Transverse colon (tissue), 4 donors: Measurements from ENCODE around the gene HSD11B1. TPM values are rescaled to one million over a fixed set of nuclear protein-coding genes. Genes with fewer than 3 reads are reported as not detected.

Source experiments
- DNase-seq: peaks from one replicate; pipeline ENCODE4 v3.0.0-alpha.2; 2019
- H3K27ac ChIP-seq, 4 donors: fragments of 200-600 bp; sonication (generic); 2 replicates each; pipeline ENCODE4 v1.5.1; 2016 to 2018; ENCODE audit warnings: inconsistent platforms in 4 of 4
- H3K27me3 ChIP-seq: fragments of 200-600 bp; sonication (generic); 2 replicates; pipeline ENCODE4 v1.5.1; 2017; ENCODE audit warnings: inconsistent platforms
- H3K36me3 ChIP-seq, 4 donors: fragments of 200-600 bp; sonication (generic); 2 replicates each; pipeline ENCODE4 v1.5.1; 2017 to 2019; ENCODE audit warnings: inconsistent platforms in 4 of 4
- H3K4me1 ChIP-seq, 4 donors: fragments of 200-600 bp; sonication (generic); 2 replicates each; pipeline ENCODE4 v1.5.1; 2017 to 2020; ENCODE audit warnings: inconsistent platforms in 4 of 4
- H3K4me3 ChIP-seq, 4 donors: fragments of 200-600 bp; sonication (generic); 1 replicate in 1 of 4; 2 replicates in 3 of 4; pipeline versions ENCODE4 v1.5.1 to v1.6.1; 2017 to 2019; ENCODE audit warnings: inconsistent platforms in 4 of 4
- H3K9me3 ChIP-seq, 2 donors: fragments of 200-600 bp; sonication (generic); 2 replicates each; pipeline ENCODE4 v1.5.1; 2017 to 2019; ENCODE audit warnings: inconsistent platforms in 2 of 2
- CTCF ChIP-seq, 5 experiments: fragments of 200-600 bp in 3 of 5; fragments of 450-650 bp in 2 of 5; sonication (generic) in 3 of 5; IDR thresholded peaks; 1 replicate in 2 of 5; 2 replicates in 3 of 5; pipeline ENCODE4 v1.5.1; 2016 to 2017; ENCODE audit warnings: antibody characterized with exemption in 5 of 5, inconsistent platforms in 3 of 5, mild to moderate bottlenecking in 2 of 5, moderate library complexity in 1 of 5
- EP300 ChIP-seq: sonication (generic); formaldehyde crosslinking; IDR thresholded peaks from one replicate; pipeline ENCODE4 v1.6.1; 2017; ENCODE audit warnings: antibody characterized with exemption, low read depth
- POLR2A ChIP-seq: fragments of 450-650 bp; IDR thresholded peaks from one replicate; pipeline ENCODE4 v1.6.1; 2016; ENCODE audit warnings: antibody characterized with exemption, mild to moderate bottlenecking, moderate library complexity
- POLR2AphosphoS5 ChIP-seq, 3 donors: sonication (generic); formaldehyde crosslinking; IDR thresholded peaks; one replicate each; pipeline ENCODE4 v1.6.1; 2016; ENCODE audit warnings: antibody characterized with exemption in 3 of 3
- WGBS, 2 donors: methylation state at CpG; one replicate each; pipeline ENCODE4 v1.1.5; 2018; ENCODE audit warnings: low coverage in 1 of 2; 5-methylcytosine and 5-hydroxymethylcytosine counted together
- in situ Hi-C, 4 donors: fragments of 200-750 bp; cut with MboI; loops; one replicate each; pipeline versions ENCODE4 v1.15.0 to v1.15.1; 2017; ENCODE audit warnings: low sequenced_read_pairs in 3 of 4, low pct_ligation_motif_present in 1 of 4, low pct_unique_long_range_greater_than_20kb in 1 of 4
- intact Hi-C: fragments of 100-400 bp; cut with DNase I; formaldehyde crosslinking; loops from one replicate; pipeline ENCODE4 v1.15.1; 2023; ENCODE audit warnings: low total_unique reads
- total RNA-seq, 4 donors: library from RNA; depleted of rRNA; stranded (reverse); fragments of >200 nt; gene quantifications; one replicate each; pipeline ENCODE4 v1.1.0, GENCODE V29; 2016

Gene HSD11B1
- total RNA-seq, 4 donors from 2014 or later = 1.5 to 3.7 (median 2.6) TPM; not detected in 1

GRCh38 chr1:209674957-209675564 lies 29.6 kb upstream of the HSD11B1 start, which contains the start of gene G0S2:
Gene G0S2 (plus strand): TSS chr1:209675412. CDS start chr1:209675685, 273 bp downstream.
- Histone ChIP-seq H3K9me3 (no peaks in the 10 kb centered on the region), H3K4me1 (peaks cover 8 to 29% (median 19%) of the 10 kb centered on the region in 4 donors), H3K36me3 (no peaks in the 10 kb centered on the region), H3K27me3 (no peaks in the 10 kb centered on the region), H3K4me3 (peak within 1 kb of the TSS; percentile 32 to 60 (median 33)), H3K27ac (peak within 1 kb of the TSS; percentile 54 to 74 (median 61))
- TF ChIP-seq EP300 = no peak
- TF ChIP-seq POLR2A = peak; percentile 22
- TF ChIP-seq POLR2AphosphoS5 (IDR thresholded peaks at IDR 0.05) = peak in 1 of 3 donors; percentile 84
- 14 to 20% methylated on average over 1 to 27 of the region's 47 CpGs for WGBS, 2 donors
- in situ Hi-C loops = no loop called here
- DNase-seq = peak; percentile 79
- intact Hi-C loops = no loop called here

GRCh38 chr1:209675565-209676154 lies 29.0 kb upstream of the HSD11B1 start:
- Histone ChIP-seq H3K4me1 (peaks cover 8 to 29% (median 19%) of the 10 kb centered on the region in 4 donors), H3K27me3 (no peaks in the 10 kb centered on the region), H3K36me3 (no peaks in the 10 kb centered on the region), H3K4me3 (peak overlapping the region; percentile 32 to 60 (median 33)), H3K27ac (peak overlapping the region; percentile 54 to 74 (median 61)), H3K9me3 (no peaks in the 10 kb centered on the region)
- no peak for TF ChIP-seq POLR2AphosphoS5 (IDR thresholded peaks at IDR 0.05)
- TF ChIP-seq POLR2A = no peak
- TF ChIP-seq CTCF (IDR thresholded peaks at IDR 0.05) = no peak
- TF ChIP-seq EP300 = no peak
- WGBS, 2 donors = 9% methylated on average over 31 of the region's 34 CpGs; no CpG with 5 or more reads in 1 of the 2 donors
- in situ Hi-C loops (no loop called here), intact Hi-C loops (no loop called here)
- peak; percentile 31 for DNase-seq

- 80 to 97% methylated on average over 4 of the region's 4 CpGs for WGBS, 2 donors
- intact Hi-C loops = no loop called here
- H3K4me1 ChIP-seq = peaks cover 8 to 22% (median 17%) of the 10 kb centered on the region in 4 donors
- TF ChIP-seq POLR2A = no peak
- TF ChIP-seq EP300 = no peak
- H3K36me3 ChIP-seq = no peaks in the 10 kb centered on the region
- DNase-seq = no peak
- no peaks in the 10 kb centered on the region for H3K9me3 ChIP-seq
- in situ Hi-C loops = no loop called here
- H3K27ac ChIP-seq = no peak overlapping the region
- no peak overlapping the region for H3K4me3 ChIP-seq
- H3K27me3 ChIP-seq = no peaks in the 10 kb centered on the region
These were observed 25.6 kb upstream of the HSD11B1 start for GRCh38 chr1:209678981-209679539.

GRCh38 chr1:209685821-209686220 lies 18.8 kb upstream of the HSD11B1 start:
- no peak overlapping the region for H3K27ac ChIP-seq
- in situ Hi-C loops = no loop called here

More at GRCh38 chr1:209685821-209686220, 18.8 kb upstream of the HSD11B1 start:
- no peak for DNase-seq
- Histone ChIP-seq H3K9me3 (no peaks in the 10 kb centered on the region), H3K4me3 (no peak overlapping the region), H3K36me3 (no peaks in the 10 kb centered on the region), H3K27me3 (no peaks in the 10 kb centered on the region), H3K4me1 (peaks cover 0 to 18% (median 0%) of the 10 kb centered on the region in 4 donors)
- intact Hi-C loops = no loop called here
- TF ChIP-seq CTCF (IDR thresholded peaks at IDR 0.05) = no peak
- no peak for TF ChIP-seq POLR2A
- no peak for TF ChIP-seq POLR2AphosphoS5 (IDR thresholded peaks at IDR 0.05)
- no peak for TF ChIP-seq EP300
- WGBS, 2 donors = 71 to 78% methylated on average over 2 to 4 of the region's 4 CpGs
